NCI-H1417 (cell line): Measurements from ENCODE around the gene NBPF11.
A peak's percentile ranks its signal among the peaks of the same experiment; 100 is the strongest.
"Not testable (repeated sequence)": the region's sequence is repeated elsewhere in the genome, so short reads cannot be mapped to it uniquely, and the experiment has no call there.

ENCODE experiments used
- DNase-seq, 3 experiments: peaks; one replicate each; lab custom pipeline; 2025; lab: John Stamatoyannopoulos, UW

The NBPF11 gene, protein sequence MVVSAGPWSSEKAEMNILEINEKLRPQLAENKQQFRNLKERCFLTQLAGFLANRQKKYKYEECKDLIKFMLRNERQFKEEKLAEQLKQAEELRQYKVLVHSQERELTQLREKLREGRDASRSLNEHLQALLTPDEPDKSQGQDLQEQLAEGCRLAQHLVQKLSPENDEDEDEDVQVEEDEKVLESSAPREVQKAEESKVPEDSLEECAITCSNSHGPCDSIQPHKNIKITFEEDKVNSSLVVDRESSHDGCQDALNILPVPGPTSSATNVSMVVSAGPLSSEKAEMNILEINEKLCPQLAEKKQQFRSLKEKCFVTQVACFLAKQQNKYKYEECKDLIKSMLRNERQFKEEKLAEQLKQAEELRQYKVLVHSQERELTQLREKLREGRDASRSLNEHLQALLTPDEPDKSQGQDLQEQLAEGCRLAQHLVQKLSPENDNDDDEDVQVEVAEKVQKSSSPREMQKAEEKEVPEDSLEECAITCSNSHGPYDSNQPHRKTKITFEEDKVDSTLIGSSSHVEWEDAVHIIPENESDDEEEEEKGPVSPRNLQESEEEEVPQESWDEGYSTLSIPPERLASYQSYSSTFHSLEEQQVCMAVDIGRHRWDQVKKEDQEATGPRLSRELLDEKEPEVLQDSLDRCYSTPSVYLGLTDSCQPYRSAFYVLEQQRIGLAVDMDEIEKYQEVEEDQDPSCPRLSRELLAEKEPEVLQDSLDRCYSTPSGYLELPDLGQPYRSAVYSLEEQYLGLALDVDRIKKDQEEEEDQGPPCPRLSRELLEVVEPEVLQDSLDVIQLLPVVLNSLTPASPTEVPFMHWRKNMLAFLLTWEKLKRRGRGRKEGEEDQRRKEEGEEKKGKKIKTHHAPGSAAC

DNA sequence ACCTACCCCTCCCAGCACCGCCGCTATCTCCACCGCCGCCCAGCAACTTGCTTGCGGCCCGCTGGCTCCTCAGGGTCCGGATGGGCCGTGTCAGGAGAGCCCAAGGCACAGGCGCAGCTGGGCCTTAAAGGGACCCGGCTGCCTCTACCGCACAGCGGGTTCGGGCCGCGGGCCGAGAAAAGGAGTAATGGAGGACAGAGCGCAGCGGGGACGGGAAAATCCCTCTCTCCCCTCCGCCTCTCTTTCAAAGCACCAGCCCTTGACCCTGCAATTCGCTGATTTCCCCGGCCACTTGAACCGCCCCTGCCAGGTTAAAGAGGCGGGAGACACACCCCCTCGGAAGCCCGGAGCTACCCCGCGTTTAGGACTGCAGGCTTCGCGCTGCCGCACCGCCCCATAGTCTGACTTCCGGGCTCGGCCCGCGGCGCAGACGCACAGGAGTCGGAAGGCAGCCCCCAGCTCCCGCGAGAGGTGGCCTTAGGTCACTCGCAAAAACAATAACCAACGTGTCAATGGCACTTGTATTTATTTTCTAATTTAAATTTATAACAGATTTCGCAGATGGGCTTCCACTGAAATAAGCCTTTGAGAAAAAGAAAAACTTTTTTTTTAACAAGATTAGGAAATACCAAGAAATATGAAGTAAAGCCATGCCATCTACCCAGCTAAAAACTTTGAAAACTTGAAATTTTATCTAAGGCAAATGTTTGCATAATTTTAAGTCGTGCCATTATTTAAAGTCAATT, at the start of gene NBPF11:
Gene NBPF11 (minus strand): TSS at position 371 of the 746 bp plus-strand sequence. CDS start 25,278 bp downstream, outside the sequence.
- peak; percentile 84 to 91 (median 88) for DNase-seq

DNA sequence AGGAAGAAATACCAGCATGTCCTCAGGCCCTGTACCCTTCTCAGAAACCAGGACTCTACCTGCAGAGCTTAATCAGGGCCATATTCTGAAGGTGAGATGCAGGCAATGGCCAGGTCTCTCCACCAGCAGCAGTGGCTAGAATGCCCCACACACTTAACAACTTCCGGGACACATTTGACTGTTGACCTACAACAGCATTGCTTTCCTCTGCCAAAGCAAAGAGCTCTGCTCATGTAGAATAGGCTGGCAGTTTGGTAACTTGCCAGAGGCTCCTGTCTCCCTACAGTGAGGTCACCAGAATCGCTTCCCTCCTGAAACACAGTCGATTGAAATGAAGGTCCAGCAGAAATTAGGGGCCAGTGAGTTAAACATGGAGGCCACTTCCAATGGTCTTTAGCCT, 45.3 kb upstream of the NBPF11 start:
- not testable (repeated sequence) for DNase-seq

DNA sequence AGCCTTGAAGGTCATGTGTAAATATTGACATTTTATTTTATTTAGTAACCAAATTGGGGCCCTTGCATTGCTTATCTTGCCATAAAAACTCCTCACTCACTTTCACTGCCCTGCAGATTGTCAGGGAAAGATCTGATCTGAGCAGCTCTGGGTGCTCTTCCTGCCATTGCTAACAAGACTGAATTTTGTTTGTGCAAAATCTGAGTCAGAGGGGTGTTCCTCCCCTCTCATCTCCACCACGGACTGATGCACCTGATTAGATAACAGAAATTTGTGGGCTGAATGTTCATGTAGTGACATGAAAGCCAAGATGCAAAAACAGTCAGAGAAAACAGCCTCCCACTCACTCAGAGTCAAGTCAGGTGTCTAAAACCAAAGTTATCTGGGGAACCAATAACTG, 44.9 kb upstream of the NBPF11 start:
- not testable (repeated sequence) for DNase-seq

DNA sequence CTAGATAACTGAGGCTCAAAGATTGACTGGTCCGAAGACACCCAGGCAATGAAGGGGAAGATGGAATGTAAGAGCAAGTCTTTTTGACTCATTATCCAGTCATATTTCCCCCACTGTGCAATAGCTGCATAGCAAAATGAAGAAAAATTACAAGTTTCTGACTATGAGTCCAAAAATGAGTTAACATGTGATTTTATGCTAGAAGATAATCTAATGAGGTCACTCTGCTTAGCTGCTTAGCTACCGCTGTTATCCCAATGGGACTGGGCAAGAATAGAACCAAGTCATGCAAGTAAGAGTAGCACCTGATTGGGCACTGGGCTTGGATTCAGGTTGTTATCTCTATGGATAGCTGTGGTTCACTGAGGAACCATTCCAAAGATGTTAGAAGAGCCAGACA, 43.0 kb upstream of the NBPF11 start:
- DNase-seq, result not testable (repeated sequence)

DNA sequence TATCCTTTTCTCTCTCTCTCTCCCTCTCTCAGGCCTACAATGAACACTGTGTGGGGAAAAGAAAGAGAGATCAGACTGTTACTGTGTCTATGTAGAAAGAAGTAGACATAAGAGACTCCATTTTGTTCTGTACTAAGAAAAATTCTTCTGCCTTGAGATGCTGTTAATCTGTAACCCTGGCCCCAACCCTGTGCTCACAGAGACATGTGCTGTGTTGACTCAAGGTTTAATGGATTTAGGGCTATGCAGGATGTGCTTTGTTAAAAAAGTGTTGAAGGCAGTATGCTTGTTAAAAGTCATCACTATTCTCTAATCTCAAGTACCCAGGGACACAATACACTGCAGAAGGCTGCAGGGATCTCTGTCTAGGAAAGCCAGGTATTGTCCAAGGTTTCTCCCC, 36.7 kb upstream of the NBPF11 start:
- not testable (repeated sequence) for DNase-seq

DNA sequence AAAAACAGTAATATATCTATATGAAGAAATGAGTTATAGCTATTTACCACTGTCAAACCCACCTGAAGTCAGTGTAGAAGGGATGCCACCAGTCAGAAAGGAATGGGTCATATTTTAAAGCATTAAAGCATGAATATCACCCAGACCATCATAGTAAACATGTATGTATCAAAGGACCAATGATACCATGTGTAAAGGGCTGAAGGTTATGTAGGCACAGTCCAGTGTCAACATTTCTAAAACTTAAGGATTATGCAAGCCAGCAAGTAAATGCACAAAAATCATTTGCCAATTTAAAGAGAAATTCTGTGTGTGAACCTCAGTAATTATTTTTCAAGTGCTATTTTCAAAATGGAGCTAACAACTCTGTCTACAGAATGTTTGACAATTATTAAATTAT, 26.6 kb upstream of the NBPF11 start:
- not testable (repeated sequence) for DNase-seq

DNA sequence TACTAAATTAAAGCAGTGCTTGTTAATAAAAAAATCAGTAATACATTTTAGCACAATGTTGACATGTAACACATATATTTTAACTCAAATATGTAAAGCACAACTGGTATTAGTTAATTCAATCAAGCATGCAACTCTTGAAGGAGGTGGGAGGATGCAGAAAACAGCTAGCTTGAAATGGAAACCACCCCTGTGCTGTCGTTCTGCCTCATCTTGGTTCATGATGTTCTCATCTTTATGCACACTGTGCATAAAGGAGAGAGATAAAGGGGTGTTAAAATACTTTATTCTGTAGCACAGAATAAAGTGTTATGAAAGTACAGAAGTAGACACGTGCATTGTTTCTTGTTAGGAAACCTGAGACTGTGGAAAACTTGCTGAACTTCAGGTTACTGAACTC, 23.3 kb upstream of the NBPF11 start:
- DNase-seq, result not testable (repeated sequence)

DNA sequence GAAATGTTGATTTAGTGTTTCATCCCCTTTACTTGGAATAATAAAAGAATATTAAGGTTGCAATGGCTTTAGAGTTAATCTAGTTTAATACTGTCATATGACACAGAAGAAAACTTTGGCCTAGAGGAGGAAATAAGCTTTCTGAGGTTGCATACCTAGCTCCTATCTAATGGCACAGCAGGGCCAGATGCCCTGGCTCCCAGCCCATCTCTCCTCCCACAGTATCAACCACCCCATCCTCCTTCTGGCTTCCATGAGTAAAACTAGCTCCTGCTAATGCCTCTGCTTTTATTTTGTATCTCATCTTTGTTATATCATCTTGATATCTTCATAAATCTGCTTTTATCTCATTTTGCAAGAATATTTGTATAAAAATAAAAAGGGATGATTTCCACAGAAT, 19.9 kb upstream of the NBPF11 start:
- DNase-seq, result not testable (repeated sequence)

DNA sequence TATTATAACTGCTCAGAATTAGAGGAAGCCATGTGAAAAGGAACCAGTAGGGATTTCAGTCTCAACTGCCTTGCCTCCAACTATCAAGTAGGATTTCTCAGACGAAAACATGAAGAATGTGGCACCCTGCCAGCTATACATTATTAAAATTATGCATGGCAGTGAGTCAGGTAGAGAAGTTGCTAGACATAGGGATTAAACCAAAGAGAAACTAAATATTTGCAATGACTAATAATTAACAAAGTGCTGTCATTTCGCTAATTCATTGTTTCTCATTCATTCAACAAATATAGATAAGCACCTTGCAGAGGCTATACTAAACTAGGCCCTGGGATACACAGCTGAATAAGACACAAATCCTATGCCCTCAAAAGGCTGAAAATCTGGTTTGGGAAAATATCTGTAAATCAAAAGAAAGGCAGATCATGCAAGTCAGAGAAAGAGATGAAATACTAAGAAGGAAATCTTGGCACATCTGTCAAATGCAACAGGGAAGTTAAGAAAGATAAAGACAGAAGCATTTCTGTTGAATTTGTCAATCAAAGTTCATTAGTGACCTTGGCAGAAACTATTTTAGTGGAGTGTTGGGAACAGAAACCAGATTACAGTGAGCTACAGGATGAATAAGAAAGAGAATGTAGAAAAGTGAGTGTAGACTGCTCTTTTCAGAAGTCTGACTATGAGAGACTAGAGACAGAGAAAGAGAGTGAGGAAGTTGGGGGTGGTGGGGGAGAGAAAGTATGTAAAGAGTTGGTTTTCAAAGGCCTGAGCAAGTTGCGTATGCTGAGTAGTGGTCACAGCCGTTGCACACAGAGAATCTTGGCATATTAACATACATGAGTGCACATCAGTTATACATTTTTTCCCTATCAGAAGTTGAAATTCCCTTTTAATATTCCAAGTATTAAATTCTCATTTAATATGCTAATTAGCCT, 14.7 kb upstream of the NBPF11 start:
- peak in 2 of 3 experiments; percentile 1 to 27 for DNase-seq

DNA sequence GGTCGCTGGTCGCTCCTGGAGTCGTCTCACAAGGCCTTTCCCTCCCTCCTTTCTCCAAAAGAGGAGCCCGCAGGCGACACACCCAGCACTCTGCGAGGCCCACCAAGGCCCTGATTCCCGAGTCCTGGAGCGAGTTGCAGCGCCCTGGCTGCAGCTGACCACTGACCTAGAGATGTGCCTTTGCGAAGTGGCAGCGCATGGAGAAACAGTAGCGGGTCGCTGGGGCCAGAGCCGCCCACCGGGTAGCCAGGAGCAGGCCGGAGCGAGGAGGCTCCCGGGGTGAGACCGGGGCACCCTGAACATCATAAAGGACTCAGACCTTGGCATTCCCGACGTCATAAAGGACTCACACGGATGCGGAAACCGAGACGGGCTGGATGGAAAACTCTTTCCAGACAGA, 10.3 kb upstream of the NBPF11 start:
- no peak for DNase-seq

DNA sequence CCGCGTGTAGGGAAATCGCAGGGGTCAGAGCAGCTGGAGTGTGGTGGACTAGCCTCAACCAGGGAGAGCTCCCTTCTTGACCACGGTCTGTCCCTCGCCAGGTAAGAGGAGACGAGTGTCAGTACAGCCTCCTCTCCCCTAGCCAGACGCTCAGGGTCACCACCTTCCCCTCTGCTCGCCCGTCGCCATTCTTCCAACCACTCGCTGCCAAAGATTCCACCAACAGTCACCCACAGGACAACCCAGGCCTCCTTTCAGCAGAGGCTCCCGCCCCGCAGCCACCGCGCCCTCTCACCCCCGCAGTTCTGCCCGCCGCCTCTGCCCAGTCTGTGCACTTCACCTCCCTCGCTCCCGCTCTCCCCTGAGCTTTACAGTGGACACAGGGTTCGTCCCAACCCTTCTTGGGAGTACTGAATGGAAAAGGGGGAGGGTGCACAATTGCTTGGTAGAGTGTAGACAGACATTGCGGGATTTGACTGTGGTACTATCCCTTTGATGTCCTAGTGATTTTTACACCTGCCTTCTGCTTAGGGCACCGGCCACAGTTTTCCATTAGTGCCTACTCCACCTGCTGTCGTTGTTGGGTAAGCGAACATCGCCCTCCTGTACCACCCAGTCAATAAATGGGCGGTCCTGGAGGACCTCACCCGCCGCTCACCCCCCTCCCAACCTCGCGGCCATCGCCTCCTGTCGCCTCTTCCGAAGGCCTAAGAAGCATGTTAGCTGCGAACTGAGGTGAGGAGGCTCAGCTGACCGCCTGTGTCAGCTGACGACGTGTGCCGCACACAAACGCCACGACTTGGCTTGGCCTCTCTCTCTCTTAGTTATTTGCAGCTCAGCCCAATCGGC, 9.2 kb upstream of the NBPF11 start:
- DNase-seq, result no peak

DNA sequence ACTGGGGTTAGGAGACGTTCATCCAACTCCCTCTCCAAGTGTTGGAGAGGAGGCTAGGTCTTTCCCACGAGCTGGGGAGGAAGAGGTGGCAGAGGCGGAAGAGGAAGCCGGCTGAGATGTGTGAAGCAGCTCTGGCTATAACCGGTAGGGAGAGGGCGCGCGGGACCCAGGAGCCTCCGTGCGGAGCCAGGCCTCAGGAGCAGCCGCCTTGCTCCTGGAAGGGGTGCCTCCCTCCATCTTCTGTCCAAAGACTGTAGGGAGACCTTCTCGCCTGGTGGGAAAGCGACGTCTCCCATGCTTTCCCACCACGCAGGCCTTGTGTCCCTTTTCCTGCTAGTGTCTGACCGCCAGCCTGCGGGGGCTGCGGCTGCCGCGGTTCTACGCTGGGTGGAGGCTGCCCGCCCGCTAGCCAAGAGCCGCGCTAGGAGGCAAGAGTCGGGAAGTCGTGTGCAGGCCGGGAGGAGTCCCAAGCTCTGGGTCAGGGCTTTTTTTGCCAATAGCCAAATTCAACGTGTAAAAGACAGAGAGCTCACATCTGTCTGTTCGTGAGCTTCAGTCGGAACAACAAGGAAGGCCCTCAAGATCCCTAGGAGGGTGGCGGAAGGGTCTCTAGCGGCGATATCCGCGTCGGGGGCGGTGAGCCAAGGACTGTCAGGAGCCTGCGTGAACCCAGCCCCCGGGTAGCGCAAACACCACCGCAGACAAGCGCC, 8.4 kb upstream of the NBPF11 start:
- no peak for DNase-seq

DNA sequence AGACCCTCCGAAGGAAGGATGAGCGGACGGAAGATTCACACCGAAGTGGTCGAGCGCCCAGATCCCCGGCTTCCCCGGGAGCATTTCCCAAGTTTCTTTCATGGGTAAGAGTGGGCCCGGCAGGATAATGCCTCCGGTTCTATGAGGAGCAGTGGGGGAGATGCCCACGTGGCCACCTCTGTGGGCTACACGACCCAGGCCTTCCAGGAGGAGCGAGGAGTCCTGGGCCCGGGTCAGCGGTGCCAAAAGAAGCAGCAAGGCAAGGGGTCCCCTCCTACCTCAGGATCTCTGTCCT, 7.9 kb upstream of the NBPF11 start:
- no peak for DNase-seq

DNA sequence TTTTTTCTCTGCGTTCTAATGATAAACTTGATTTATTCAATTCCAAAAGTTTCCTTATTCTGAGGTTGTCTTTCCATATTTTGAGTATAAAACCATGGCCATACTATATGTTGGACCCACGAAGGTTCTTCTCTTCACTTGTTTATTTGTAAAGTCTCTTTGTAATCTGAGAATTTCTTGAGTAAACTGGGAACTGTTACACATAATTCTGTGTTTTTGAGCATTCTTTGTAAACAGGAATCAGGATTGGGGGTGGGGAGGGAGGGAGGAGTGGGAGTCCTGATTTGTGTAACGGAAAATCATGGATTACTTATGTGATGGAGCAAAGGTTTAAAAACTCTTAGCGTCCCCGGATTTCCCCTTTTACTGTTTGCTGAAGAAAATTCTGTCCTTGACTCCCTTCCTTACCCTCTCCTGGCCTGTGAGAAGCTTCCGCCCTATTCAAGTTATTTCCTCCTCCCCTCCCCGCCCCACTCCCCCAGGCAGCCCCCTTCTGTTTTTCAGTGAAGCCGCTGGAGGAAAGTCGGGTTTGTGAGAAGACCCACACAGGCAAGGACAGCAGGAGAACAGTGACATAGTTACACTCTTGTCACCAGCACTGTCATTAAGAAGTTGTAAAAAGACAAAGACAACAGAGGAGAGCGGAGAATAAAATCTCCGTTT, 6.4 kb upstream of the NBPF11 start:
- no peak for DNase-seq

DNA sequence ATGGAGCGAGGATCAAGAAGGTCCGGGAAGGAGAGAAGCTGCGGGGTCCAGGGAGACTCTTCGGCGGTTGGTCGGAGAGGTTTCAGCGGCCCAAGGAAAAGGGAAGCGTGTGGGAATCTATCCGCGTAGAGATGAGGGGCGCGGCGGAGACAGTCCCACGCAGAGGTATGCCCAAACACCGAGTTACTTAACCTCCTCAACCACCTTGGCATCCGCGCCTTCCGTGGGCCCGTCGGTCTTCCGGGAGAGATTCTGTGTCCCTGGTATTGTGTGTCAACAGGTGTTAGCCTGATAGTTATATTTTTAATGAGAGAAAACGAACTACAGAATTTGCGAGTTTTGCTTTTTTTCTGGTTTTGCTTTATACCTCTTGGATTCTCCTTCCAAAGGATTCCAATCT, 5.7 kb upstream of the NBPF11 start:
- not testable (repeated sequence) for DNase-seq

DNA sequence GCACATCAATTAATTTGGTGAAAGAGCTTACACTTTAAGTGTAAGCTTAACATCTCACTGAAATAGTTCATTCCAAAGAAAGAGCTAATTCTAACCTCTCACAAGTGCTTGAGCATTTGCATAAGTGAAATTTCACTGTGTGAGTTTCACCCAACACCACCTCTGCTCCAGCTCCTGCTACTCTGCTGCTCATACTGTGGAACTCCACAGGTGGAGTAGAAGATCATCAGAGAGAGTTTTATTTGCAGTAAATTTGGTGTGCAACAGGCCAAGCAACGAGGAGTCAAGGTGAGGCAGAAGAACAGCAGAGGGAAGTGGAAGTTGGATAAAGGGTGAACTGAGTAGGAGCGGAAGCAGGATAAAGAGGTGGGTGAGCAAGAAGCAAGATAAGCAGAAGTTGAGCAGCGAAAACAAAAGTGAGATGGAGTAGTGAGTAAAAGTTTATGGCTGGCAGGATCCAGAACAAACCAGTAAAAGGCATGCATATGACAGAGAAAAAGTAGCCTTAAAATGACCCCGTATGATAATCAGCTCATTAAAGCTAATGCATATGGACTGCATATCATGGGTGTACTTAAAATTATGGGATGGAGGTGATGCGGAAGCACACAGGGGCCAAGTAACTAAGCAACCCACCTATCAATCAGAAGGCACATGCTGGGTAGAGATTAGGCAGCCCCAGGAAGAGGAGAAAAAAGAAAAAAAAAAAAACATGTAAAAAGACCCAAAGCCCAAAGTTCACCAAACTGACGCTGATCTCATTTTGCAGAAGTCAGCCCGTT, 3.6 kb upstream of the NBPF11 start:
- DNase-seq, result not testable (repeated sequence)

DNA sequence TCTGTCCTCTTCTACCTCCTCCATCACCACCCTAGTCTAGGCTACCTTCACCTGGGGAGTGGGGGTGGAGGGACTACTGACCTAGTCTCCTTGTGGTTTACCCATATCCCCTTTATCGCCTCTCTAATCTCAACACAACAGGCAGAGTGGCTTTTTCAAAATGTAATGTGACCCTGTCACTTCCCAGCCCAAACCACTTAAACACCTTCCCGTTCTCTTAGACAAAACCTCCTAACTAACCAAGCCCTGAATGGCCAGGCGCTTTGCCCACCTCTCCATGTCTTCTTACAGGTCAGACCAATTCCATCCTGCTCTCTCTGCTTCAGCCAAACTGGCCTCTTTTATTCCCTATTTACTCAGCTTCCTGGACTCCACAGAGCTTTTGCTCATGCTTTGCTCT, 714 bp upstream of the NBPF11 start:
- not testable (repeated sequence) for DNase-seq

DNA sequence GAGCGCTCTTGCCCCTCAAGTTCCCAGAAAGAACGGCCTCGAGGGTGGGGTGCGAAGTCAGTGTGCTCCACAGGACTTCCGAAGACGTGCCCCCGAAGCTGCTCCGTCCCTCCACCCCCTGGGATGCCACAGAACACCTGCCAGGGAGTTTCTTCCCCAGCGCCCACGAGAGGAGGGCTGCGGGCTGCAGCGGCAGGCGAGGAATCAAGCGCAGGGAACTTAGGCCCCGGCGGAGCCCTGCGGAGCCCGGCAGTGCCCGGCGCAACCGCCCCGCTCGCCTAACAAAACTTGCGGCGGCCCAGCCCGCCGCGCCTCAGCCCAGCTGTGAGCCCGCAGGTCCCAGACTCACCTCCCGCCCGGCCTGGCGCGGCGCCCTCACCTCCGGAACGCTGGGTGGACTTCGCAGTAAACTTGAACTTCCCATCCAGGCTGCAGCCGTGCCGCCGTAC, 686 bp downstream of the NBPF11 start:
- DNase-seq, result peak in 2 of 3 experiments; percentile 39 to 54
